GM23248 (cell line): ENCODE results near the gene TRMT112. TPM values are rescaled to one million over a fixed set of nuclear protein-coding genes. Genes with fewer than 3 reads are reported as not detected.

Experiments used
- DNase-seq: peaks from one replicate; pipeline ENCODE4 v3.0.0-alpha.2; 2015
- H2AFZ ChIP-seq: fragments of 200-600 bp; sonication (generic); 2 replicates; pipeline ENCODE4 v1.6.1; 2016; ENCODE audit warnings: antibody characterized with exemption
- H3F3A ChIP-seq: fragments of 200-600 bp; sonication (generic); 2 replicates; pipeline ENCODE4 v1.6.1; 2016; ENCODE audit warnings: mild to moderate bottlenecking, antibody characterized with exemption, mixed run types; ENCODE audit not compliant: insufficient read depth
- H3K27ac ChIP-seq: fragments of 200-600 bp; sonication (generic); 2 replicates; pipeline ENCODE4 v1.5.1; 2016; ENCODE audit warnings: mild to moderate bottlenecking
- H3K27me3 ChIP-seq: fragments of 200-600 bp; sonication (generic); replicated peaks from 2 replicates; pipeline ENCODE4 v1.6.1; 2016; ENCODE audit warnings: mild to moderate bottlenecking; ENCODE audit not compliant: insufficient read depth
- H3K36me3 ChIP-seq: fragments of 200-600 bp; sonication (generic); 2 replicates; pipeline ENCODE4 v1.6.1; 2016; ENCODE audit warnings: low read depth, mild to moderate bottlenecking
- H3K4me1 ChIP-seq: fragments of 200-600 bp; sonication (generic); 2 replicates; pipeline ENCODE4 v1.6.1; 2016; ENCODE audit warnings: mild to moderate bottlenecking; ENCODE audit not compliant: insufficient read depth
- H3K4me2 ChIP-seq: fragments of 200-600 bp; sonication (generic); one replicate; pipeline ENCODE4 v1.6.1; 2016; ENCODE audit warnings: mild to moderate bottlenecking; ENCODE audit not compliant: unreplicated experiment
- H3K4me3 ChIP-seq: fragments of 200-600 bp; sonication (generic); 2 replicates; pipeline ENCODE4 v1.5.1; 2016; ENCODE audit warnings: mild to moderate bottlenecking
- H3K79me2 ChIP-seq: fragments of 200-600 bp; sonication (generic); 2 replicates; pipeline ENCODE4 v1.6.1; 2016; ENCODE audit warnings: mild to moderate bottlenecking; ENCODE audit not compliant: insufficient read depth
- H3K9ac ChIP-seq: fragments of 200-600 bp; sonication (generic); 2 replicates; pipeline ENCODE4 v1.6.1; 2016; ENCODE audit warnings: mild to moderate bottlenecking
- H3K9me2 ChIP-seq: fragments of 200-600 bp; sonication (generic); 2 replicates; pipeline ENCODE4 v1.6.1; 2016; ENCODE audit warnings: mixed run types, mild to moderate bottlenecking, moderate library complexity; ENCODE audit not compliant: insufficient read depth
- H3K9me3 ChIP-seq: fragments of 200-600 bp; sonication (generic); one replicate; pipeline ENCODE4 v1.6.1; 2017; ENCODE audit warnings: low read depth
- H4K20me1 ChIP-seq: fragments of 200-600 bp; sonication (generic); 2 replicates; pipeline ENCODE4 v1.6.0; 2016; ENCODE audit not compliant: insufficient read depth
- EZH2 ChIP-seq: fragments of 200-600 bp; sonication (generic); IDR thresholded peaks from 2 replicates; pipeline ENCODE4 v1.6.1; 2018; ENCODE audit warnings: antibody characterized with exemption, mild to moderate bottlenecking; ENCODE audit not compliant: insufficient read depth, poor library complexity, severe bottlenecking
- EZH2phosphoT487 ChIP-seq: fragments of 200-600 bp; sonication (generic); IDR thresholded peaks from 2 replicates; pipeline ENCODE4 v1.6.1; 2018; ENCODE audit warnings: antibody characterized with exemption, moderate library complexity, mild to moderate bottlenecking, low read depth; ENCODE audit not compliant: insufficient read depth
- WGBS, 2 experiments: methylation state at CpG; one replicate each; pipeline ENCODE4 v1.1.6; 2015 to 2017; ENCODE audit warnings: low lambda C conversion rate in 2 of 2, low coverage in 1 of 2; ENCODE audit errors: missing lambda C conversion rate in 2 of 2; 5-methylcytosine and 5-hydroxymethylcytosine counted together
- in situ Hi-C: fragments of 300-500 bp; cut with MboI; formaldehyde crosslinking; loops from 2 replicates; pipeline ENCODE4 v1.15.0; 2020
- microRNA-seq: library from miRNA; unstranded; fragments of <30 nt; microRNA quantifications from one replicate; pipeline ENCODE4, GENCODE V29; 2016; ENCODE audit warnings: borderline number of aligned reads
- polyA plus RNA-seq: library from polyadenylated mRNA; unstranded; fragments of >200 nt; fragmentation: Nextera tagmentation; extraction: Ambion mirVana; gene quantifications from 2 replicates; pipeline ENCODE4 v1.2.1, GENCODE V29; 2016
- small RNA-seq: library from RNA; depleted of rRNA; stranded (forward); fragments of <200 nt; gene quantifications from one replicate; pipeline ENCODE3, GENCODE V24; 2014; ENCODE audit warnings: low read depth, low replicate concordance
- total RNA-seq: library from RNA; depleted of rRNA; stranded (reverse); fragments of >200 nt; shearing (Covaris generic); gene quantifications from 2 replicates; pipeline ENCODE4 v1.2.3, GENCODE V29; 2014; rRNA removed

Gene TRMT112
- total and polyA plus RNA-seq, 2 experiments from 2014 or later, result 161 to 269 TPM

DNA sequence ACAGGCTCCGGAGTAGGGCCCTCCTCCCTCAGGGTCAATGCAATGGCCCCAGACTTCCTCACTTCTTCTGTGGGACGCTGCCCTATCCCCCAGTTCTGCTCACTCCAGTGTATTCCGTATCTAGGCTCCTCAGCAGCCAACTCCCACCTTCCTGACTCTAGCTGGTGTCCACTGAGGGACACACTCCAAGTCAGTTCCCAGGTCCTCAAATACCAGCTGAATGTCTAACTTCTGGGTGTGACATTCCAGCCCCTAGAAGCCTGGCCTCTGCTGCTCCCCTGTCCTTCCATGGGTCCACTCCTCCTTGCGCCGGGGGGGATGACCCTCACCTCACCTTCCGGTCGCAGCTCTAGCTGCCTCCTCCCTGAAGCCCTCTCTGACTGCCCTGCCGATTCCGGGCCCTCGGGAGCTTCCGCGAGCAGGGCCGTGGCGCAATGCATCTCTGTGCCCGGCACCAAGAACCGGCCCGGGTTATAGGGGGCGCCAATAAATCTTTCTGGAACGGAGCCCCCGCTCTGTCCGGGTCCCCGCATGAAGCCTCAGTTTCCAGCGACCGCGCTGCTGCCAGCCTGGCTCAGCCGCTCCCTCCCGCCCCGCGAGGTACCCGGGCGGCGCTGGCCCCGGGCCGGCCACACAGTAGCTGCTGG is 48.3 kb downstream of the TRMT112 start:
- peaks cover 24% of the 10 kb centered on the region for H3K79me2 ChIP-seq
- peak overlapping the region; percentile 54 for H2AFZ ChIP-seq

DNA sequence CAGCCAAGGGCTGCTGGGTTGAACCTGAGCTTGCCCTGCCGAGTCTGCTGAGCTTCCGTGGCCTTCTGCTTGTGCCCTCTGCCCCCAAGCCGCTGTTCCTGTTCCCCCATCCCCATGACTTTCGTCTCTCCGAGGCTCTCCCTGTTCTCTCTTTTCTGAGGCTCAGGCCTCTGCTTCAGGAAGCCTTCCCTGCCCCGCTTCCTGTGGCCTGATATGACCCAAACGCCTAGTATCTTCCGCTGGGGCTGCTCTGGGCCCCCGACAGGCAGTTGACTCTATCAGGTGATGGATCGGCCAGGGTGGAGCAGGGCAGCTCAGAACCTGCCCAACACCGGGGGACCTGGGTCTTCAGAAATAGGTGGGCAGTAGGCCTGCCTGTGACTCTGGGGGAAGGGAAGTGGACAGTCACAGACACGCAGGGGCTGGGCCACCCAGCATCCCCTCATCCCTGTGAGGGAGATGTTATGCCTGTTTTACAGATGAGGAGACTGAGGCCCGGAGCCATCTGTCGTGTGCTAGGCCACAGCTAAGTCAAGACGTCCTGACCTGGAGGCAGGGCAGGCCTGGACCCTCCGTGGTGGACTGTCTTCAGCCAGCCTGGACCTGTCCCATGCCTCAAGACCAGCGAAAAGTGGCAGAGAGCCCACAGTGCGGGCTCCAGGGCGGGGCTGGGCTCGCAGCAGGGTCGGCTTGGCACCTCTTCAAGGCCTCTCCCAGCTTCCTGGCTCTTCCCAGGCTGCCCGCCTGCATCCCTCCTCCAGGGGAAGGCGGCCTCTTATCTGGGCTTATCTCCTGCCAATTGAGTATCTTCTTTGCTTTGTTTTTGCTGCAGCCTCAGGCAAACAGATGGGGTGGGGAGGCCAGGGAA is 49.1 kb downstream of the TRMT112 start:
- Histone ChIP-seq H3K4me3 (peak overlapping the region; percentile 75), H3K9me3 (no peaks in the 10 kb centered on the region), H3K4me2 (peak overlapping the region; percentile 83), H2AFZ (no peak overlapping the region), H3K27ac (peak overlapping the region; percentile 83), H3K36me3 (peaks cover under 1% of the 10 kb centered on the region; the same call in 1 of the 2 replicates), H3K9ac (peak overlapping the region; percentile 84), H3F3A (peaks cover 23% of the 10 kb centered on the region), H3K9me2 (no peaks in the 10 kb centered on the region), H3K27me3 (no peaks in the 10 kb centered on the region), H4K20me1 (no peaks in the 10 kb centered on the region), H3K4me1 (peaks cover 23% of the 10 kb centered on the region), H3K79me2 (peaks cover 19% of the 10 kb centered on the region)
- WGBS, 2 experiments, result 54 to 56% methylated on average over 22 of the region's 23 CpGs
- TF ChIP-seq EZH2phosphoT487 (no peak), EZH2 (no peak)
- in situ Hi-C loops, result no loop called here
- DNase-seq, result no peak

More for the DNA sequence above, 48.3 kb downstream of the TRMT112 start:
- Histone ChIP-seq H3K27ac (peak overlapping the region; percentile 83), H3K4me1 (peaks cover 23% of the 10 kb centered on the region), H3F3A (peaks cover 23% of the 10 kb centered on the region), H3K9me3 (no peaks in the 10 kb centered on the region), H3K9me2 (no peaks in the 10 kb centered on the region), H3K9ac (peak overlapping the region; percentile 84), H3K36me3 (no peaks in the 10 kb centered on the region; the same call in 1 of the 2 replicates), H3K4me3 (peak overlapping the region; percentile 75), H4K20me1 (no peaks in the 10 kb centered on the region), H3K27me3 (no peaks in the 10 kb centered on the region), H3K4me2 (peak overlapping the region; percentile 83)
- WGBS, 2 experiments, result 3% methylated on average over 18 to 32 of the region's 34 CpGs
- peak; percentile 75 for DNase-seq
- in situ Hi-C loops, result no loop called here
- TF ChIP-seq EZH2, result no peak

DNA sequence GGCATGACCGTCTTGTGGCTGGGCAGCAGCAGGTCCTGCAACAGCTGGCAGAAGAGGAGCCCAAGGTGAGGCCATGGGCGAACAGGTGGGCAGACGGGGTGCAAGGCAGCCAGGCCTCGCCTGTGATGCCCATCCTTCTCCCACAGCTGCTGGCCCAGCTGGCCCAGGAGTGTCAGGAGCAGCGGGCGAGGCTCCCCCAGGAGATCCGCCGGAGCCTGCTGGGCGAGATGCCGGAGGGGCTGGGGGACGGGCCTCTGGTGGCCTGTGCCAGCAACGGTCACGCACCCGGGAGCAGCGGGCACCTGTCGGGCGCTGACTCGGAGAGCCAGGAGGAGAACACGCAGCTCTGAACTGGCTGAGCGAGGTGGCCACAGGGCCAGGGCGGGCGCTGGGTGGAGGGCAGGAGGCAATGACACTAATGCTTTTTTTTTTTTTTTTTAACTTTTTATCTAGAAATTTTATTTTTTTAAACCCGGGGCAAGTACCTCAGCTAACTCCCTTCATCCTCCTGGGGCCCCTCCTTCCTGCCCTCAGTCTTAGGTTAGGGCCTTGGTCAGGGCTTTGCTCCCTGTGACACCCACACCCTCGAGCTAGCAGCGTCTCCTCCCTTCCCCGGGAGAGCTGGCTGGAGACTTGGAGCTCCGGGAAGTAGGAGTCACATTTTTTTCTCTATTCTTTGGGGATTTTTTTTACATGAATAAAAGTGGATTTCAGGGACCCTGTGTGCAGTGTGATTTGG is 50.0 kb downstream of the TRMT112 start:
- 79% methylated on average over 25 to 27 of the region's 27 CpGs for WGBS, 2 experiments
- DNase-seq, result peak; percentile 48
- H3K27ac ChIP-seq, result peak overlapping the region; percentile 83

More for the DNA sequence above, 50.0 kb downstream of the TRMT112 start:
- H3K36me3 ChIP-seq, result peaks cover 7% of the 10 kb centered on the region; the same call in 1 of the 2 replicates
- no peak overlapping the region for H3K4me2 ChIP-seq
- no peak overlapping the region for H2AFZ ChIP-seq
- no peaks in the 10 kb centered on the region for H3K9me3 ChIP-seq
- H3K9ac ChIP-seq, result peak overlapping the region; percentile 84; the same call in 1 of the 2 replicates
- no peaks in the 10 kb centered on the region for H3K9me2 ChIP-seq
- no peak overlapping the region for H3K4me3 ChIP-seq
- peaks cover 19% of the 10 kb centered on the region for H3F3A ChIP-seq
- H3K4me1 ChIP-seq, result peaks cover 23% of the 10 kb centered on the region
- no peaks in the 10 kb centered on the region for H3K27me3 ChIP-seq
- peaks cover 10% of the 10 kb centered on the region for H3K79me2 ChIP-seq
- no peaks in the 10 kb centered on the region for H4K20me1 ChIP-seq
- TF ChIP-seq EZH2, result no peak
- no peak for TF ChIP-seq EZH2phosphoT487
- in situ Hi-C loops, result no loop called here

Small RNA genes lying within 50 kb of the gene (microRNA-seq; reads per million reads assigned to microRNA genes)
- gene MIR7155, result not detected

Small RNA genes lying within 50 kb of the gene (small RNA-seq; reads per million reads assigned to genes)
- not detected for gene MIR7155
- not detected for gene RF00019

Other genes starting within 250 kb of the TRMT112 start
- gene MACROD1, start 151.4 kb downstream of the TRMT112 start, total RNA-seq, result 21.0 and 403 TPM in 2 replicates
- 18.6 and 21.2 TPM in 2 replicates for gene MACROD1, start 151.4 kb downstream of the TRMT112 start, polyA plus RNA-seq
- 115 and 123 TPM in 2 replicates for gene STIP1, start 131.4 kb downstream of the TRMT112 start, total RNA-seq
- 128 and 132 TPM in 2 replicates for gene STIP1, start 131.4 kb downstream of the TRMT112 start, polyA plus RNA-seq
- gene FERMT3, start 110.8 kb downstream of the TRMT112 start, total RNA-seq, result 0.51 and 3.9 TPM in 2 replicates
- 1.5 and 2.5 TPM in 2 replicates for gene FERMT3, start 110.8 kb downstream of the TRMT112 start, polyA plus RNA-seq
- gene TRPT1, start 91.4 kb downstream of the TRMT112 start, total RNA-seq, result 53.7 and 66.0 TPM in 2 replicates
- 50.7 and 54.7 TPM in 2 replicates for gene TRPT1, start 91.4 kb downstream of the TRMT112 start, polyA plus RNA-seq
- 75.9 and 97.9 TPM in 2 replicates for gene NUDT22, start 91.3 kb downstream of the TRMT112 start, total RNA-seq
- 74.5 and 78.9 TPM in 2 replicates for gene NUDT22, start 91.3 kb downstream of the TRMT112 start, polyA plus RNA-seq
- 2.7 and 11.0 TPM in 2 replicates for gene DNAJC4, start 87.0 kb downstream of the TRMT112 start, total RNA-seq
- gene DNAJC4, start 87.0 kb downstream of the TRMT112 start, polyA plus RNA-seq, result 33.4 and 34.7 TPM in 2 replicates
- gene VEGFB, start 83.0 kb downstream of the TRMT112 start, total RNA-seq, result 17.7 and 27.8 TPM in 2 replicates
- 21.6 and 22.6 TPM in 2 replicates for gene VEGFB, start 83.0 kb downstream of the TRMT112 start, polyA plus RNA-seq
- gene FKBP2, start 76.5 kb downstream of the TRMT112 start, total RNA-seq, result 40.7 and 54.4 TPM in 2 replicates
- 185 and 188 TPM in 2 replicates for gene FKBP2, start 76.5 kb downstream of the TRMT112 start, polyA plus RNA-seq
- 231 and 239 TPM in 2 replicates for gene PPP1R14B, start 70.6 kb downstream of the TRMT112 start, total RNA-seq
- 115 and 150 TPM in 2 replicates for gene PPP1R14B, start 70.6 kb downstream of the TRMT112 start, polyA plus RNA-seq
- gene PLCB3, start 66.0 kb downstream of the TRMT112 start, total RNA-seq, result 32.7 and 41.7 TPM in 2 replicates
- gene PLCB3, start 66.0 kb downstream of the TRMT112 start, polyA plus RNA-seq, result 6.5 and 7.5 TPM in 2 replicates
- gene BAD, start 32.9 kb downstream of the TRMT112 start, total RNA-seq, result 94.8 and 170 TPM in 2 replicates
- 146 and 159 TPM in 2 replicates for gene BAD, start 32.9 kb downstream of the TRMT112 start, polyA plus RNA-seq
- gene GPR137, start 31.7 kb downstream of the TRMT112 start, total RNA-seq, result 20.9 and 37.6 TPM in 2 replicates
- gene GPR137, start 31.7 kb downstream of the TRMT112 start, polyA plus RNA-seq, result 35.7 and 37.0 TPM in 2 replicates
- gene KCNK4, start 26.3 kb downstream of the TRMT112 start, total RNA-seq, result not detected in 2 replicates
- gene KCNK4, start 26.3 kb downstream of the TRMT112 start, polyA plus RNA-seq, result 0.13 TPM in 1 of 2 replicates, not detected in the other
- gene CATSPERZ, start 17.2 kb downstream of the TRMT112 start, total RNA-seq, result not detected in 2 replicates
- gene CATSPERZ, start 17.2 kb downstream of the TRMT112 start, polyA plus RNA-seq, result not detected in 2 replicates
- gene ESRRA, start 12.0 kb downstream of the TRMT112 start, total RNA-seq, result 38.6 and 41.9 TPM in 2 replicates
- 17.2 and 18.1 TPM in 2 replicates for gene ESRRA, start 12.0 kb downstream of the TRMT112 start, polyA plus RNA-seq
- 243 and 260 TPM in 2 replicates for gene PRDX5, start 562 bp upstream of the TRMT112 start, total RNA-seq
- 436 and 451 TPM in 2 replicates for gene PRDX5, start 562 bp upstream of the TRMT112 start, polyA plus RNA-seq
- 1.8 TPM in 2 replicates for gene CCDC88B, start 22.6 kb upstream of the TRMT112 start, total RNA-seq
- gene CCDC88B, start 22.6 kb upstream of the TRMT112 start, polyA plus RNA-seq, result 2.6 and 3.1 TPM in 2 replicates
- 61.0 and 81.8 TPM in 2 replicates for gene RPS6KA4, start 41.6 kb upstream of the TRMT112 start, total RNA-seq
- gene RPS6KA4, start 41.6 kb upstream of the TRMT112 start, polyA plus RNA-seq, result 12.2 and 13.6 TPM in 2 replicates
- gene SLC22A11, start 238.4 kb upstream of the TRMT112 start, total RNA-seq, result not detected in 2 replicates
- gene SLC22A11, start 238.4 kb upstream of the TRMT112 start, polyA plus RNA-seq, result not detected in 2 replicates